Bone marrow (tissue), 2 donors: ENCODE measurements around the gene DYNC2H1.

Source experiments
- DNase-seq, 2 donors: peaks; one replicate each; lab custom pipeline; 2025; lab: John Stamatoyannopoulos, UW

DYNC2H1 gene

DNA sequence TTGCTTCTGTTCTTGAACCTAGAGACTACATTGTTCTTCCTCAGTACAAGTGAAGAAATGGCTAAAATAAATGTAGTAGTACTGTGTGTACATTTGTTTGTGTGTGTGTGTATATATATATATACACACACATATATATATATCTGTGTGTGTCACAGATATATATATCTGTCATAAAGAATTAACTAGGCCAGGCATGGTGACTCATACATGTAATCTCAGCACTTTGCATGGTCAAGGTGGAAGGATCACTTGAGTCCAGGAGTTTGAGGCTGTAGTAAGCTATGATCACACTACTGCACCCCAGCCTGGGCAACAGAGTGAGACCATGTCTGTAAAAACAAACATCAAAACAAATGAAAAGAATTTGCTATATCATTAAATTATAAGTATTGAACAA is 164.8 kb downstream of the DYNC2H1 start:
- no peak for DNase-seq

DNA sequence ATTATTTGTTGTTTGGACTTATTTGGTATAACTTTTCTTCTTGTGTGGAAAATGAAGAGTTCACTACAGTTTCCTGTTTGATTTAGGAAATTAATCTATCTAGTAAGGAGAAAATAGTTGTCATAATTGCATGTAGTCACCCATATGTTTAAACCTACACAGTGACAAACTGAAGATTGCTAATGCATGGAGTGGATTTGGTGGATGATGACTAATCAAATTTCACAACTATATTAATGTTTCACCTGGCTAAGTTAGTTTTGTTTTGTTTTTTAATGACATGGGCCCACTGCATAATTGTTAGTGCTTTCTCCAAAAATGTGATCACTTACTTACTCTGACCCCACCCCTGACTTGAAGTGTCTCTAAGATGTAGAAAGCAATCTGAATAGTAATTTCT is 170.6 kb downstream of the DYNC2H1 start:
- no peak for DNase-seq

DNA sequence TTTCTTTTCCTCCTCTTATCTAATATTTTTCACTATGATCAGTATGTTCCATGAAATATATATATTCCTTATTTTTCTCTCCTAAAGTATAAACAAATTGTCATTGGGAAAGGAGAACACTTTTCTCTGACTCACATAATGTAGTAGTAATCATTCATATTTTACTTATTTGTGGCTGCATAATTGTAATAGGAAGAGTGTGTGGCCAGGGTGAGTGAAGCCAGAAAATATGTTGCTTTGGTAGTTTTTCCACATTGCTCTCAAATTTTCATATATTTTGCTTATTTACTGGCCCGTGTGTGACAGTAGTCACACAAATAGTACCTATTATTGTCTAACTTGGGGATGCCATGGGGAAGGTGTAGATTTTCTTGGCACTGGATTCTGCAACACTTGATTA is 172.1 kb downstream of the DYNC2H1 start:
- no peak for DNase-seq

DNA sequence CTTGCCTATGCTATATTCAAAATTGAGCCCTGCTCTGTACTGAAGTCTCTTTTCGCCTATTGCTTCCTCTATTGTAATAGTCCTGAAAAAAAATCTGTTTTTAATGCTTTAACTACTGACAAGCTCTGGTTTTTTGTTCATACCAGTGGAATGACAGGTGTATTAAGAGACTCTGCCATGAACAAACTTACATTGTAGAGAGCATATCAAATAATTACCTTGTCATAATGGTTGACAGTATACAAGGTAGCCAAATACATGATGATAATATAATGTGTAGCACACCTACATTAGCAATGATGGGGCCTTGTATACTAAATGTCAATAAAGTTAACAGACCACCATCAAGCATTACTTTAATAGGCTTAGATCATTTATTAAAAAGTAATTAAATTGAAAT is 175.0 kb downstream of the DYNC2H1 start:
- DNase-seq, result no peak

DNA sequence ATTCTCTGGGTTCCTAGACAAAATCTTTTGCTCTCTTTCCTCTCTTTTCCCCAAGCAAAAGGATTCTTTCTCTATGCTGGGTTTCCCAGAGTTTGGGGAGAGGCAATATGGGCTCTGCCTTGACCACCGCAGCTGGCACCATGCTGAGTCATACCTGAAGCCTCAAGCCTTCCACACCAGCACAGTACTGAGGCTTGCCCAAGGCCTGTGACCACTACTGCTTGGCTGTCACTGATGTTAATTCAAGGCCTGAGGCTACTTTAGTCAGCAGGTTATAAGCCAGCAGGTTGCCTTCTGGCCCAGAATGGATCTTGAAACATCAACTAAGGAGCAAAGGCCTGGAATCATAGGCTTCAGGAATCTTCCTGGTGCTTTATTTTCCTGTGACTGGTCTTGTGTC is 185.3 kb downstream of the DYNC2H1 start:
- no peak for DNase-seq

DNA sequence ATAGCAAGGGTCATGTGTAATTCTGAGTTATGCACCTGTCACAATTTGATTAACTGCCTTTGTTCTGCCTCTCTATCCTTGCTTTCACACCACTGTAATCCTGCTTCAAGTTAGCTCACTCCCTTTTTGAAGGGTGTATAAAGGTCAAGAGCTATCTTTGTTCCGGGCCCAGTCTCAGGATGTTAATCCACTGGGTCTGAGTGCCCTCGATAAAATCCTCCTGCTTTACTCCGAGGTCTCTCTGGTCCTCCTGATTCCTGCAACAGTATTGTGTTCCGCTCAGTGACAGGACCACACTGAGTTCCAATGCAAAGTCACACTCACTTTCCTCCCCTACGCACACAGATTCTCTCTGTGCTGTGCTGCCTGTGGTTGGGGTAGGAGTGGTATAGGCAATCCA is 186.5 kb downstream of the DYNC2H1 start:
- DNase-seq, result no peak

DNA sequence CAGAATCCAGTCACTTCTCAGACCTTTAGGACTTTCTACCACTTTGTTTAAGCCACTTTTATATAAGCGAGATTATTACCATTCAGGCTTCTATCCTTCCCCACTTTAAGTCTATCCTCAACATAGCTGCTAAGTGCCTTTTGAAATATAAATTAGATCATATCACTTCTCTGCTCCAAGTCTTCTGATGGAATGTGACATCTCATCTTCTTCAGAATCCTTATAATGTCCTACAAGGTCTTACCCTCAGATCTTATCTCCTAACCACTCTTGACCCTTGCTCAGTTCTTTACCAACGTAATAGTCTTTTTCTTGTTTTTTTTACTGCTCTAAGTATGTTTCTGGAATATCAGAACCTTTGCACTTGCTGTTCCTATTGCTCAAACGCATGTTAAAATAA is 188.7 kb downstream of the DYNC2H1 start:
- DNase-seq, result no peak

DNA sequence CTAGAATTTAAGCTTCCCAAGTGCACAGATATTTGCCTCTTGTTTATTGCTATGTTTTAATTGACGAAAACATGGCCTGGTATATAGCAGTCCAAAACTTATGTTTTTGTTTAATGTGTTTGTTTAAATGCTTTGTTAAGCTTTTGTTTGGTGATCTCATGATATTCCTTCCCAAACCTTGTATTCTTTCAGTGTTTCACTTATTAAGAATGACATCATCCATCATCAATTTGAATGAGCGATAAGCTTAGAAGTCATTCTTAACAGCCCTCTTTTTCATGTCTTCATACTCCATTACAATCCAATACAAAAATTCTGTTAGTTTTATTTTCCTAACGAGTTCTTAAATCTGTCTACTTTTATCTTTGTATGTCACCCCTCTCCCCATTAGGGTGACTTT is 206.0 kb downstream of the DYNC2H1 start:
- no peak for DNase-seq

DNA sequence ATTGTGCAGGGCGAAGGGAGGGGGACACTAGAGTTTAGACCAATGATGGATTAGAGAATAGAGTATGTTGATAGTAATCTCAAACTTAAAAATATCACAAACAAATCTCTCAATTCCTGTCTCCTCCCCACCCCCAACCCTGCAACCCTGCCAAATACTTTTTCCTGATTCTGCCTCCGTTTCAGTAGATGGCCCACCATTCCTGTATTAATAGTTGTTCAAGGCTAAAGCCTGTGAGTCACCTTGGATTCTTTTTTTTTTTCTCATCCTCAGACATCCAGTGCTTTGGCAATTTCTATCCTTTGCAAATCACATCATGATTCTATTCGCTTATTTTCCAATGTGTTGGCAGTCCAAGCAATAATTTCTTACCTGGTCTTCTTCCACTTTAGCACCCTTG is 207.9 kb downstream of the DYNC2H1 start:
- DNase-seq, result no peak

DNA sequence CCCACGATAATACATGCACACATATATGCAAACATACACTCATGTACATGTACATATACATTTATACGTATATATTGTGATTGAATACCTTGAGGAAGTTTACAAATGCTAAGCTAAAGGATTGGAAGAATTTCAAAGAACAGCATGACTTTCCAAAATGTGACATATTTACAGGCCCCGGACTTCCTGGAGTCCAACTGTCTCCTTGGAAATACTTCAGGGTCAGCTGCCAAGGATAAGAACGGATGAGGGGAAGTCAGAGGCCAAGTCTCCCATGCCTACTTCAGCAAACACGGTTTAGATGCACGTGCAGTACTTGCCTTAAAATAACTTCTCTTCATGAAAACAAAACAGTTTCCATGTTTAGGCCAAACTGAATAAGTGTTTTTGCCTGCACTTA is 213.6 kb downstream of the DYNC2H1 start:
- DNase-seq, result no peak

DNA sequence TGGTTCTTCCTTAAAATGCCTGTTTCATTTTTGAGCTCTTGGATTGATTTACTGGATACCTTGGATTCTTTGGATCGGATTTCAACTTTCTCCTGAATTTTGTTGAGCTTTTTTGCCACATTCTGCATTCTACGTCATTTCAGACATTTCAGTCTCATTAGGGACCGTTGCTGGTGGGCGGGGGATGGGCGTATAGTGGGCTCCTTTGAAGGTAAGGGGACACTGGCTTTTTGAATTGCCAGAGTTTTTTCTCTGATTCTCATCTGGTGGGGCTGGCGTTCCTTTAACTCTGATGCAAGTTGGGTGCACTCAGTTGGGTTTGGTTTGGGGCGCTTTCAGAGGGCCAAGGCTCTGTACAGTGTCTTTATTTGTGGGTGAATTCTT is 216.5 kb downstream of the DYNC2H1 start:
- DNase-seq, result no peak

DNA sequence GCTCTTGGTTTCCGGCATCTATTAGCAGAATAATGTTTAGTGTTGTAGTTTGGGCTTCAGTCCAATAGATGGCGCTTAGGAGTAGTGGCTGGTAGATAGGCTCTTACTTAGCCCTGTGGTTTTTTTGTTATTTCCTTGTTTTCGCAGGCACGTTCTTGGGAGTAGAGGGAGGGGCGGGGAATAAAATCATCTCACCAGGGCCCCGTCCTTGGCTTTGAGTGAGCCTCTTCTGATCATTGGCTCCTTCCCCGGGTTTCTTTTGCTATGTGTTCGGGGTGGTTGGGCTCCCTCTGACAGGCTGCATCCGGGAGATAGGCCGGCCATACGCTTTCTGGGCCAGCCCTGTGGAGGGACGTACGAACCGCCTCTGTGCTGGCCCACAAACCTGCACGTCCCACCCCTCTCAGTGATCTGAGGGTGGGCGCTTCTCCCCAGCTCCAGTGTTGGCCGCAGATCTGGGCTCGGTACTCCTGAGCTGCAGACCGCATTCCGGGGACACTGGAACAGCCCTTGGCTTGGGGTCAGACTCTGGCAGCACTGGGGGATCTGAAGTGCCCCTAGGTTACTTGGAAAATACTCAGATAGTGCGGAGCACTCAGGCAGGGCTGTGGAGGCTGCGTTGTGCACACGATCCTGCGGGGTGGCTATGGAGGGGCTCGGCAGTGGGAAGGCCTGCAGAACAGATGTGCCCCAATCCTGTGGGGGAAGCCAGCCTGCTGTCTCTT is 217.0 kb downstream of the DYNC2H1 start:
- DNase-seq, result peak in 1 of 2 donors; percentile 57

DNA sequence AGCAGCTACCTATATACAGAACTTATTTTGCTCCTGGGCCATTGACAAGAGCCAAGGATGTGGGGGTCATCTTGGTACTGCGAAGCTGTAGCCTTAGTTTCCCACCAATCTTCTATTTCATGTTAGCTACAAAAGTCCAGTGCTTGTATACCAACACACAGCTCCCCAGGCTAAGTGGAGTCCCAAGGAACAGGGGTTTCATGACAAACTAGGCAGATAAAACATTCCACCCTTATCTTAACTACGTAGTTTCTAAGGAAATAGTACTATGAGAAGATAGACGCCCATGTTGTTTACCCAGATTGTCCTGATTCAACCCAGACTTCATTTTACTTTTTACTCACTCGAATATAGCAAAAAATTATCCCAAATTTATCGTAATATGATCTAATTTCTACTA is 218.5 kb downstream of the DYNC2H1 start:
- no peak for DNase-seq

DNA sequence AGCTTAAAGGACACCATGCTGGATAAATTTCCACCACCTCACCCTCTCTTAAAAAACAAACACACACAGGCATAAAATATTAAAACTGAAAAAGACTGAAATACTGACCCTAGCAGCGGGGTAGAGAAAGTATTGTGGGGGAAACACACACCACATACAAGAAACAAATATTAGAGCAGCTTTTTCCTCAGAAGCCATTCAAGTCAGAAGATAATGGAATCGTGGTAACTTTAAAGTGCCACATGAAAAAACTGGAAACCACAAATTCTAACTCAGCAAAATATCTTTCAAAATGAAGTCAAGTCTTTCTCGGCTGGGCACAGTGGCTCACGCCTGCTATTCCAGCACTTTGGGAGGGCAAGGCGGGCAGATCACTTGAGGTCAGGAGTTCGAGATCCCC is 223.2 kb downstream of the DYNC2H1 start:
- no peak for DNase-seq

DNA sequence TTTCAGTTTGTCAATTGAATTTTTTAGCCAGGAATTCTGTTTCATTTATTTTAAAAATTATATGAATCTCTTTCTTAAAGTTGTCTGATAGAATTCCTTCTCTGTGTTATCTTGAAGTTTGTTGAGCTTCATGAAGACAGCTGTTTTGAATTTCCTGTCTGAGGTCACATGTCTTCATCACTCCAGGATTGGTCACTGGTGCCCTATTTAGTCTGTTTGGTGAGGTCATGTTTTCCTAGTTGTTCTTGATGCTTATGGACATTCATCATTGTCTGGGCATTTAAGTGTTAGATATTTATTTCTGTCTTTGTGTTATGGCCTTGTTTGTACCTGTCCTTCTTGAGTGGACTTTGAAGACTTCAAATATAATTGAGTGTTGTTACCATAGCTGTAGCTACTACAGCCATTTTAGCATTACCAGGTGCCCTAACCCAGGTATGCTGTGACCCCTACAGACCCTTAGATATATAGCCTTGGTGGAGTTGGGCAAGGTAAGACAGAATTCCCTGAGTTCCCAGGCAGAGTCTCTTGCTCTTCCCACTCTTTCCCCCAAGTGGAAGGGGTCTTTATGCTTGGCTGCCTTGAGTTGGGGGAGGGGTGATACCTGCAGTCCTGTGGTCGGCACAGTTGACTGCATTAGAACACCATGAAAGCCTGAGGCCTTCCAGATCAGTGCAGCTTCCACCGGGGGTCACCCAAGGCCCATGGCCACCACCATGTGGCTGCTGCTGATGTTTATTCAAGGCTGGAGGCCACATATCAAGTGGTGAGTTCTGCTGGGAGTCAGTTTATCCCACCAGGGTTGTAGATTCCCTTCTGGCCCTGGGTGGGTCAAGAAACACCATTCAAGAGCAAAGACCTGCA is 229.6 kb downstream of the DYNC2H1 start:
- no peak for DNase-seq

DNA sequence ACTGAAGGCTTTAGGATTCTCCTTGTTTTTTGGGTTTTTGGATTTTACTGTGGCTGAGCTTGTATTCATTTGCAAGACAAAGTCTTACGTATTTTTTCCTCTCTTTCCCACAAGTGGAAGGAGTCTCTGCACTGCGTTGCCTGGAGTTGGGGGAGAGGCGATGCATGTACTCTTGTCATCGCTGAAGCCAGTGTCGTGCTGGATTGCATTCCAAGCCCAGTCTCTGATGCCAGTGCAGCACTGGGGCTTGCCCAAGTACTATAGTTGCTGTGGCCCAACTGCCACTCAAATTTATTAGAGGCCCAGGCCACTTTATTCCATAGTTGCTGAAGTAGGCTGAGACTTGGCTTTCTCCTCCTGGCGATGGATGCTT is 230.2 kb downstream of the DYNC2H1 start:
- DNase-seq, result no peak

DNA sequence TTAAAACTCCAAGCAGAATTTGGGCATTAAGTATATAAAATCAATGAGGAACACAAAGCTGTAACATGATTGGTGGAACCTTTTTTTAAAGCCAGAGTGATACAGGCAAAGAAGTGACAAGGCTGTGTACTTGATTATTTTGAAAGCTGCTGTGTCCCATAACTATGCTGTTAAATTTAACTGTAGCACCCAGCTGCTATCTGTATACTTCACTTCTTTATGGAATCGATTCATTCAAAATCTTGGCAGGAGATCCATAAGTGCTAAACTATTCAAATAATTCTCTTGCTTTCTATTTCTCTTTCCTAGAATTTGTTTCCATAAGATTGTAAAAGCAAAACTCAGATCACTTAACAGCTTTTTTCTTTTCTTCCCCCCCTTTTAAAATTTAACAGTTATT is 231.7 kb downstream of the DYNC2H1 start:
- no peak for DNase-seq

DNA sequence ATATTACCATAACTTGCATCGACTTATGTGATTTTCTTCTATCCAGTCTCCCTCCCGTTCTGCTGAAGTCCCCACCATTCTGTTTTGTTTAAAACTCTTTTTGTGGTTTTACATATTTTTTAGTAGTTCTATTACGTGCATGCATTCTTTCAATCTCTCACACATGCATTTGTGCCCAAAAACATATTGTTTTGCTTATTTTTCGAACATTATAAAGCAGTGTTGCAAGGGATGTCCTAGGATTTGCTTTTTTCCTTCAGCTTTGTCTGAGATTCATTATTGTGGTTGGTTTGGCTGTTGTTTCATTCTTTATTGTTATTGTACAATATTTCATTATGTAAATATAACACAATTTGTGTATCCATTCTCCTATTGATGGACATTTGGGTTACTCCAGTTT is 235.7 kb downstream of the DYNC2H1 start:
- DNase-seq, result no peak

DNA sequence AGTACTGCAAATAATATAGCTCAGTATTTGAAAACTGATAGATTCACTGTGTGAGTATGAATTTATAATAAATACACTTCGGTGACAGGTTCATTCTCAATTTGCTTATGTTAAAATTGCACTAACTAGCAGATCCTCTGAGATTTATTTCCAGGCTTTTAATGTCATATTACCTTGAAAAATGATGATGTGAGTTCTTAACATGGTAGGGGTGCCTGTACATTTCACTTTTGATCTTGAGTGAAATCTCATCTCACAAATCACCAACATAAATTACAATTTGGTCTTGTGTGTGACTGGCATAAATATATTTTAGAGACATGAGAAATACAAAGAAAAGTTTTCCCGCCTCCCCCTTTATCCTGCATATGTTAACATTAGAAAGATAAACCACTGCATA is 240.4 kb downstream of the DYNC2H1 start:
- DNase-seq, result no peak

DNA sequence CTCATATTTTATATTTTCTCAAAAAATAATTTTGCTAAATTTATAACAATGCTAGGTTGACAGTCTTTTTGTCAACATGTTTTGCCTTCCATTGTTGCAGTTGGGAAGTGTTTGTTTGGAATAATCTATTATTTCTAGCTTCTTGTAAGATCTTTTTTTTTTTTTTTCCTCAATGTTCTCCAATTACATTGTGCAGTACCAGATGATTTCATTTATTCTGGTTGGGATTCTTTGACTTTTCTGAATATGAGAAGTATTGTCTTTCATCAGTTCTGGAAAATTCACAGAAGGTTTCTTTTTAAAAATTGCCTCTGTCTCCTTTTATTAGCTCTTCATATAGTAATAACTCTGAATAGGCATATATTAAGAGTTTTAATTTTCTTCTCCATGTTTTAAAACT is 245.4 kb downstream of the DYNC2H1 start:
- no peak for DNase-seq

DNA sequence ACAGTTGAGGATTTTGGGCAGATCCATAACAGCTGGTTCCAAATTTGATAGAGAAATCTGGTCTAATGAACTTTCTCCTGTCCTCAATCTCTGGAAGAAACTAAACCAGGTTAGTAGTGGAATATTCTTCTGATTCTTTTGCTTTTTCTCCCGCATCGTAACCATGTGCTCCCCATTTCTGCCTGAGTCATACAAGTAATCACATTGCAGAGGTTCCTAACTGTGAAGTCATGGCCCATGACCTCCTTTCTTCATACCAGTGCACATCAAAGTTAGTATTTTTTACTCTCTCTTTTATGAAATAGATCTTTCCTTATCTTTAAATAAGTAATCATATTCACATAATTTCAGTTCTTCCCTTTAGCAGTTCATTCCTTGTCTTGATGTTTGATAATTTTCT is 249.0 kb downstream of the DYNC2H1 start:
- DNase-seq, result no peak

DNA sequence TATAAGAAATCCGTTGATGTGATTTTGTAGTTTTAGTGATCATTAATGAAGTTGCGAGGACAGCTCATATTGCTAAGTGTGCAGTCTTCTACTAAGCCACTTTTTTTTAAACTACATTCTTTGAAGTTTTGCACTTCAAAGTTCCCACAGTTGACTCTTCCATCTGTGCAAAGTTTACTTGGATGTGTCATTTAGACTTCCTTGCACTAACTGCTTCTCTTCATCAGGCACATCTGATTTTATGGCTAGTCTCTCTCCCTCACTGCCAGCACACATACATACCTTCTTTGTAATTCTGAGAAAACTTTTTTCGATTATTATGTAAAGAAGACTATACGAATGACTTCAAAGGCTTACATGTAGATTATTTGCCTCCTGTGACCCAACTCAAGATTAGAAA is 250.0 kb downstream of the DYNC2H1 start:
- DNase-seq, result no peak

DNA sequence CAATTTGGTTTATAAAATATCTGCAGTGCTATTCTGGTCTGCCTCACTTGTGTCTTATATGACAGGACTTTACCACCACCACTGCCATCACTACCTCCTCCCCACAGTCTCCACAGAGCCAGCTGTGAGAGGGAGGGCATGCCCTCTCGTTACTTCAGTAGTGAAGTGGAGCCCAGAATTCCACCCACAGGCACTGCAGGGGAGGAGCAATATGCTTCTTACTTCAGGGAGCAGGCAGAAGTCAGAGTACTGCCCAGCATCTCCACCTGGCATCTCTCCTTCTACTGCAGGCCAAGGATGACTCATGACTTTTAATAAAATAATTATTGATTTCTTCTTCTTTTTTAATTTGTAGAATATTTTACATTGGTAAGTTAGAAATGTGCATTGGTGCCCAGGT is 255.5 kb downstream of the DYNC2H1 start:
- no peak for DNase-seq

DNA sequence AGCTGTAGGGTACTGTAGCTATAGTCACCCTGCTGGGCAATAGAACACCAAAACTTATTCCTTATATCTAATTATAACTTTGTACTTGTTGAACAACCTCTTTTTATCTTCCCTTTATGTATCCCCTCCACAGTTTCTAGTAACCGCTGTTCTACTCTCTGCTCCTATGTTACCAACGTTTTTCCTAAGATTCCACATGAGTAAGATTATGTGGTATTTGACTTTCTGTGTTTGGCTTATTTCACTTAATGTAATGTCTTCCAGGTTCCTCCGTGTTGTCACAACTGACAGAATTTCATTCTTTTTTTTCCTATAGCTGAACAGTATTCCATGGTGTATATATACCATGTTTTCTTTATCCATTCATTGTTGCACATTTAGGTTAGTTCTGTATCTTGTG is 258.4 kb downstream of the DYNC2H1 start:
- DNase-seq, result no peak
